PC-9 (cell line): ENCODE measurements around the gene CCL19. TPM values are rescaled to one million over a fixed set of nuclear protein-coding genes. Genes with fewer than 3 reads are reported as not detected.

Experiments
- BruUV-seq: library from RNA; stranded (reverse); fragments of 400-500 nt; replicated peaks from 2 replicates; lab custom pipeline; 2021; lab: Mats Ljungman, UMichigan
- CTCF ChIA-PET: fragments of 300-600 bp; sonication (Branson Sonifier 250); formaldehyde crosslinking; loops from one replicate; lab custom pipeline; 2022; ENCODE audit warnings: antibody characterized with exemption; lab: Charles Lee
- POLR2A ChIA-PET: fragments of 300-600 bp; sonication (Branson Sonifier 250); formaldehyde crosslinking; loops from one replicate; lab custom pipeline; 2022; ENCODE audit warnings: antibody characterized with exemption; ENCODE audit not compliant: unreplicated experiment; lab: Charles Lee
- DNase-seq, 2 experiments: peaks; one replicate each; pipeline versions ENCODE4 v3.0.0 to v3.0.0-alpha.2; 2015 to 2022; ENCODE audit warnings: mixed read lengths in 1 of 2
- H2AFZ ChIP-seq: fragments of 200-600 bp; sonication (generic); 2 replicates; pipeline ENCODE4 v1.8.1; 2017; ENCODE audit warnings: antibody characterized with exemption
- H3F3A ChIP-seq: fragments of 200-600 bp; sonication (generic); 2 replicates; pipeline ENCODE4 v1.8.1; 2017; ENCODE audit warnings: antibody characterized with exemption, mild to moderate bottlenecking, low read depth; ENCODE audit not compliant: insufficient read depth
- H3K27ac ChIP-seq: fragments of 200-600 bp; sonication (generic); 2 replicates; pipeline ENCODE4 v1.6.1; 2016; ENCODE audit warnings: mixed run types
- H3K27me3 ChIP-seq: fragments of 200-600 bp; sonication (generic); 2 replicates; pipeline ENCODE4 v1.6.1; 2016; ENCODE audit warnings: low read depth, mixed run types; ENCODE audit not compliant: insufficient read depth
- H3K36me3 ChIP-seq: fragments of 200-600 bp; sonication (generic); 2 replicates; pipeline ENCODE4 v1.6.1; 2016; ENCODE audit warnings: low read depth, mixed run types
- H3K4me1 ChIP-seq: fragments of 200-600 bp; sonication (generic); replicated peaks from 2 replicates; pipeline ENCODE4 v1.6.1; 2016; ENCODE audit warnings: mixed run types; ENCODE audit not compliant: insufficient read depth
- H3K4me2 ChIP-seq: fragments of 200-600 bp; sonication (generic); 2 replicates; pipeline ENCODE4 v1.6.1; 2017; ENCODE audit warnings: mixed run types
- H3K4me3 ChIP-seq: fragments of 200-600 bp; sonication (generic); 2 replicates; pipeline ENCODE4 v1.6.1; 2016; ENCODE audit warnings: mixed run types
- H3K79me2 ChIP-seq: fragments of 200-600 bp; sonication (generic); 2 replicates; pipeline ENCODE4 v1.6.1; 2017; ENCODE audit warnings: low read depth, mixed run types
- H3K9me2 ChIP-seq: fragments of 200-600 bp; sonication (generic); 2 replicates; pipeline ENCODE4 v1.8.1; 2017; ENCODE audit warnings: mild to moderate bottlenecking; ENCODE audit not compliant: insufficient read depth
- H3K9me3 ChIP-seq: fragments of 200-600 bp; sonication (generic); 2 replicates; pipeline ENCODE4 v1.8.1; 2016; ENCODE audit warnings: low read depth; ENCODE audit not compliant: insufficient read depth
- H4K20me1 ChIP-seq: fragments of 200-600 bp; sonication (generic); 2 replicates; pipeline ENCODE4 v1.8.1; 2017; ENCODE audit not compliant: insufficient read depth
- CTCF ChIP-seq: fragments of 200-600 bp; sonication (generic); conservative IDR thresholded peaks from 2 replicates; pipeline ENCODE4 v1.6.1; 2017; ENCODE audit warnings: mixed run types, antibody characterized with exemption, mild to moderate bottlenecking, moderate library complexity
- EZH2 ChIP-seq: fragments of 200-600 bp; sonication (generic); IDR thresholded peaks from 2 replicates; pipeline ENCODE4 v1.8.0; 2017; ENCODE audit warnings: antibody characterized with exemption, low read depth
- intact Hi-C: fragments of 100-400 bp; cut with micrococcal nuclease; formaldehyde crosslinking; loops from one replicate; pipeline ENCODE4 v1.10.0; 2022; ENCODE audit not compliant: unreplicated experiment
- total RNA-seq: library from RNA; stranded (reverse); gene quantifications from 2 replicates; pipeline ENCODE4 v1.2.3, GENCODE V29; 2021

CCL19 gene
- total RNA-seq, 1 experiment from 2014 or later, result not detected

- Histone ChIP-seq H3K27me3 (no peaks in the 10 kb centered on the region), H2AFZ (no peak overlapping the region), H4K20me1 (no peaks in the 10 kb centered on the region), H3F3A (no peaks in the 10 kb centered on the region), H3K4me2 (no peak overlapping the region), H3K9me2 (no peaks in the 10 kb centered on the region), H3K9me3 (no peaks in the 10 kb centered on the region), H3K79me2 (no peaks in the 10 kb centered on the region), H3K27ac (no peak overlapping the region), H3K36me3 (no peaks in the 10 kb centered on the region), H3K4me3 (no peak overlapping the region), H3K4me1 (peaks cover 6% of the 10 kb centered on the region; the same call in 1 of the 2 replicates)
- no peak for TF ChIP-seq CTCF
- no peak for DNase-seq
- POLR2A ChIA-PET, result no interaction called here
- CTCF ChIA-PET, result interaction anchor here (0.6 kb wide), 1 partner anchor 70 kb away, joined by 3 read pairs; no protein-coding TSS in a partner anchor
- no TSS peak for BruUV-seq
- intact Hi-C loops, result no loop called here
These were observed 43.6 kb upstream of the CCL19 start for GRCh38 chr9:34734720-34735119.

GRCh38 chr9:34732886-34733285 is 41.8 kb upstream of the CCL19 start:
- no peaks in the 10 kb centered on the region for H3F3A ChIP-seq
- no peak overlapping the region for H2AFZ ChIP-seq
- H3K79me2 ChIP-seq, result no peaks in the 10 kb centered on the region
- H3K4me3 ChIP-seq, result no peak overlapping the region
- TF ChIP-seq CTCF (no peak), EZH2 (no peak)
- H3K9me2 ChIP-seq, result no peaks in the 10 kb centered on the region
- no peaks in the 10 kb centered on the region for H4K20me1 ChIP-seq
- intact Hi-C loops, result no loop called here
- H3K27ac ChIP-seq, result no peak overlapping the region
- peaks cover 6% of the 10 kb centered on the region; the same call in 1 of the 2 replicates for H3K4me1 ChIP-seq
- DNase-seq, result no peak
- no peaks in the 10 kb centered on the region for H3K9me3 ChIP-seq
- ChIA-PET POLR2A (no interaction called here), CTCF (no interaction called here)
- H3K27me3 ChIP-seq, result no peaks in the 10 kb centered on the region
- no TSS peak for BruUV-seq
- no peak overlapping the region for H3K4me2 ChIP-seq
- no peaks in the 10 kb centered on the region for H3K36me3 ChIP-seq

GRCh38 chr9:34732478-34732877 is 41.4 kb upstream of the CCL19 start:
- CTCF ChIA-PET, result no interaction called here
- Histone ChIP-seq H3K4me3 (no peak overlapping the region), H3K9me3 (no peaks in the 10 kb centered on the region), H2AFZ (no peak overlapping the region), H3K27ac (no peak overlapping the region), H3K79me2 (no peaks in the 10 kb centered on the region), H3K9me2 (no peaks in the 10 kb centered on the region), H3K4me1 (peaks cover 6% of the 10 kb centered on the region; the same call in 1 of the 2 replicates), H3F3A (no peaks in the 10 kb centered on the region), H3K36me3 (no peaks in the 10 kb centered on the region), H3K27me3 (no peaks in the 10 kb centered on the region), H4K20me1 (no peaks in the 10 kb centered on the region), H3K4me2 (no peak overlapping the region)
- DNase-seq, result no peak
- no TSS peak for BruUV-seq
- TF ChIP-seq CTCF (no peak), EZH2 (no peak)
- POLR2A ChIA-PET, result no interaction called here
- intact Hi-C loops, result no loop called here
